Measurements from ENCODE around the gene FUZ. TPM values are rescaled to one million over a fixed set of nuclear protein-coding genes. Genes with fewer than 3 reads are reported as not detected.
A peak's percentile ranks its signal among the peaks of the same experiment; 100 is the strongest.

Gene FUZ
- polyA plus RNA-seq, 1 donor from 2014 or later, result 35.4 TPM

GRCh38 chr19:49801966-49802661 is 11.0 kb downstream of the FUZ start:
- Histone ChIP-seq H2AFZ (ENCODE audit: low read depth, low read length) (no peak overlapping the region), H3K36me3 (ENCODE audit: insufficient read depth, low read length) (no peaks in the 10 kb centered on the region), H3K79me2 (replicated peaks; ENCODE audit: insufficient read depth, low read length) (no peaks in the 10 kb centered on the region), H3K27me3 (ENCODE audit: insufficient read depth, low read depth, low read length) (no peaks in the 10 kb centered on the region), H3F3A (ENCODE audit: insufficient read depth, low read length, poor library complexity, severe bottlenecking) (no peaks in the 10 kb centered on the region), H3K27ac (ENCODE audit: low read length) (peak overlapping the region; percentile 64), H3K4me2 (ENCODE audit: low read length) (no peak overlapping the region), H4K20me1 (ENCODE audit: insufficient read depth) (no peaks in the 10 kb centered on the region), H3K4me3 (ENCODE audit: low read length) (peak overlapping the region; percentile 54), H3K9ac (ENCODE audit: low read length) (peak overlapping the region; percentile 60), H3K9me3 (ENCODE audit: low read length) (no peaks in the 10 kb centered on the region), H3K9me2 (ENCODE audit: insufficient read depth, low read length) (no peaks in the 10 kb centered on the region)
- TF ChIP-seq MXI1 (conservative IDR thresholded peaks at IDR 0.05; ENCODE audit: poor library complexity, severe bottlenecking) (no peak), EZH2 (IDR thresholded peaks at IDR 0.05; ENCODE audit: borderline replicate concordance, insufficient read depth, low read length, poor library complexity, severe bottlenecking) (no peak), TAF1 (IDR thresholded peaks at IDR 0.05; ENCODE audit: low read depth) (no peak), CTCF (IDR thresholded peaks at IDR 0.05; ENCODE audit: poor library complexity, severe bottlenecking) (peak; percentile 20), REST (IDR thresholded peaks at IDR 0.05; ENCODE audit: borderline replicate concordance) (no peak), POLR2AphosphoS5 (IDR thresholded peaks at IDR 0.05) (peak; percentile 40)

GRCh38 chr19:49801401-49801888 is 11.6 kb downstream of the FUZ start:
- TF ChIP-seq SMC3 (conservative IDR thresholded peaks at IDR 0.05; ENCODE audit: poor library complexity), result no peak
- no peak for TF ChIP-seq CTCF (IDR thresholded peaks at IDR 0.05; ENCODE audit: poor library complexity, severe bottlenecking)
- no peak for TF ChIP-seq EZH2 (IDR thresholded peaks at IDR 0.05; ENCODE audit: borderline replicate concordance, insufficient read depth, low read length, poor library complexity, severe bottlenecking)
- no peak for TF ChIP-seq REST (IDR thresholded peaks at IDR 0.05; ENCODE audit: borderline replicate concordance)
- TF ChIP-seq EP300 (conservative IDR thresholded peaks at IDR 0.05; ENCODE audit: poor library complexity, severe bottlenecking), result no peak
- TF ChIP-seq RAD21 (conservative IDR thresholded peaks at IDR 0.05), result no peak
- no peak for TF ChIP-seq POLR2AphosphoS5 (IDR thresholded peaks at IDR 0.05)
- TF ChIP-seq MXI1 (conservative IDR thresholded peaks at IDR 0.05; ENCODE audit: poor library complexity, severe bottlenecking), result no peak
- no peak for TF ChIP-seq TAF1 (IDR thresholded peaks at IDR 0.05; ENCODE audit: low read depth)
- no peak overlapping the region for H3K27ac ChIP-seq (ENCODE audit: low read length)
- H3K4me3 ChIP-seq (ENCODE audit: low read length), result peak overlapping the region; percentile 54
- H3K9me3 ChIP-seq (ENCODE audit: low read length), result no peaks in the 10 kb centered on the region
- no peak overlapping the region for H2AFZ ChIP-seq (ENCODE audit: low read depth, low read length)
- no peaks in the 10 kb centered on the region for H3K9me2 ChIP-seq (ENCODE audit: insufficient read depth, low read length)
- no peaks in the 10 kb centered on the region for H3K79me2 ChIP-seq (replicated peaks; ENCODE audit: insufficient read depth, low read length)
- H3K9ac ChIP-seq (ENCODE audit: low read length), result peak overlapping the region; percentile 60
- H3K36me3 ChIP-seq (ENCODE audit: insufficient read depth, low read length), result no peaks in the 10 kb centered on the region
- H4K20me1 ChIP-seq (ENCODE audit: insufficient read depth), result no peaks in the 10 kb centered on the region
- H3F3A ChIP-seq (ENCODE audit: insufficient read depth, low read length, poor library complexity, severe bottlenecking), result no peaks in the 10 kb centered on the region
- no peaks in the 10 kb centered on the region for H3K27me3 ChIP-seq (ENCODE audit: insufficient read depth, low read depth, low read length)
- H3K4me2 ChIP-seq (ENCODE audit: low read length), result no peak overlapping the region

All from neural cell (in vitro differentiated cells).